HG03457 (cell line): ENCODE data around the gene KRAS.

Experiments used
- ATAC-seq: cut with Tn5 transposase; IDR thresholded peaks from one replicate; pipeline ENCODE4 v1.9.1; 2021; ENCODE audit warnings: moderate number of reproducible peaks; ENCODE audit not compliant: unreplicated experiment

Gene KRAS

DNA sequence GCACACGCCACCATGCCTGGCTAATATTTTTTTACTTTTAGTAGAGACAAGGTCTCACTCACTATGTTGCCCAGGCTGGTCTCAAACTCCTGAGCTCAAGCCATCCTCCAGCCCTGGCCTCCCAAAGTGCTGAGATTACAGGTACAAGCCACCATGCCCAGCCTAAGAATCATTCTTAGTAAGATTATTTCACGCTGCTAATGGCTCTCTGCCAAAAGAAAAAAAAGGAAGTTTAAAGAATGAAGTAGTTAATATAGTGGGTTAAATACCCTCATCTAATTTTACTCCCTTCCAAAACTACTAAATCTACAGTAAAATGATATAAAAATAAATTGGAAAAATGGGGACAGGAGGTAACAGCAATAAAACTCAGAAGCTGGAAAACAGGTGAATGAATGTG is 53.1 kb downstream of the KRAS start:
- ATAC-seq = no peak

DNA sequence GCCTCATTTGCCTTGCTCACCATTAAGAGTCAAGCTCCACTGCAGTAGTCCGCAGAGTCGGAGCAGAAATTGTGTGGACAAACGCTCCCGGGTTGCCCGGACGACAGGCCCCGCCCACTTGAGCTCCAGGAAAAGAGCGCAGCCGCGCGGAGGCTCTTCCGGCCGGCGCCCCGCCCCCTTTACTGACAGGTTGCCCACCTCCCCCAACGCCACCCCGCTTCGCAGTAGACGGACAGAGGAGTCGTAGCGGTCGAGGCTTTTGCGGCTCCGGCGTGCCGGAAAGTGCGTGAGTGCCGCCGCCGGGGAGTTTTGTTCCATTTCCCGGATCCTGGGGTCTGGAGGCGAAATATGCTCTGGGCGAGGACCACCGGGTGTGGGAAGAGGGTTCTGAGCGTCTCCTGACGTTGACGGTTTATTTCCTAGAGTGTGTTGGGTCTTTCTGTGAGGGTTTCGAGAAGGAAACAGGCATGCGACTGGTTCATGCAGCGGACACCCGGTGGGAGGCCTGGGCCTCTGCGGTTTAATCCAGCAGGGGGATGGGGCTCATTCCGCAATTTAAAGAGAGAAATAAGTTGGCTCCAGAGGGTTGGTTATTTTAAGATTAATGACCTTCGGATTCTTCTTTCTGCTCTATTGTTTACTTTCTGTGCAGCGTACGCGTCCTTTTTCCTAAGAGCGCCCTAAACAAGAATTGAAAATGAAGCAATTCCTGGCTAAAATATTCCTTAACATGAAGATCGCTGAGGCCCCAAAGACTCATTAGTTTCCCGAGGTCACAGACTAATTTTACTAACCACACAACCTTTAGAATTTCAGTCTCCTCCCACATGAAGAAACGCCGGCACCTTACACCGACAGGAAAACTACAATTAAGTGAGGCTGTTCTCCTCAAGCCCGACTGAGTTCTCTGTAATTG is 55.4 kb downstream of the KRAS start, which contains the start of the genes DNAI7 and ETFRF1:
TSS of gene DNAI7 (minus strand) at position 105 of the 916 bp plus-strand sequence. CDS start at position 23, 82 bp downstream.
TSS of gene ETFRF1 (plus strand) at position 182 of the 916 bp plus-strand sequence. CDS start 8,720 bp downstream, outside the sequence.
- peak; percentile 78 for ATAC-seq

DNA sequence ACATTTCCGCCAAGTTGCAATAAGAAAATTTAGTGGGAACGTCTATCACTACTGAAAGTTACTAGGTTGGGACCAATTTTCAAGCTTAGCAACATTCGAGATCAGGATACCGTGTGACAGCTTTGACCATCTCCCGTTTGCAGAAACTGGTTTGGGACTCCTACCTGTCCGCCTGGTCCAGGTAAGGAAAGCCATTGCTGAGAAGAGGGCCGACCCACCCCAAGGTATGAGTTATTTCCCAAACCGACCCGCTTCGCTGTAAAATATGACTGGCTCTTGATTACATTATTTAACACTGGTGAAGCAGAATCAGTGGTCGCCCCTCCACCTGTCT is 56.0 kb downstream of the KRAS start:
- no peak for ATAC-seq

DNA sequence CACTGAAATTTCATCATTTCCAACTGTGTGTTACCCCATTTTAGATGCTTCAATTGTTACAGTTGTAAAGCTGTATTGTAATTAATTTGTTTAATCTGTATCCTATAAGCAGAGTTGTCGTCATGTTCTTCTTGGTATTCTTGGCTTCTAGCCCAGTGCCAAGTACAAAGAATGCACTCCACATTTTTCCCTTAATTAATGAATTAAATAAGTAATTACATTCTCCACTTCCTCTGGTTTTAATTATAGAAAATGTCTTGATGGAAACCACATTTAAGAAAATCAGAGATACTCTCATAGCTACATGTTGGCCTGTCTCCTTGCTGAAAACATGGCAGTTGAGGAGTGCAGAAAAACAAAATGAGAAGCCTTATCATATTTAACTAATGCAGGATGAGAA is 56.5 kb downstream of the KRAS start:
- ATAC-seq = no peak

DNA sequence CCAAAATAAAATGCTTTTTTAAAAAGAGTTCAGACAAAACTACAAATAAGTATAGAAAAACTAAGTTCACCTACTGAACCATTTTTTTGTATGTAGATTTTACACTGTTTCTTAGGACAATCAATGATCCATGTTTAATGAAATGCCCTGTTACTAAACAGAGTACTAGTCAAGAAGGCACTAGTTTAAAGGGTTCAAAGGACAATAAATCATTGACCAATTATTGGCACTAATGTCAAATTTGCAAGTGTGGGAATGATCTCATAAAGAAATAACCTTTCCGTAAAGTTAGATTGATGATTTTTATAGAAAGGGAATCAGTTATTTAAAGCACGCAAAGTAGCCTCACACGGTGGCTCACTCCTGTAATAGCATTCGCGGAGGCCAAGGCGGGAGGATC is 59.9 kb downstream of the KRAS start:
- no peak for ATAC-seq

DNA sequence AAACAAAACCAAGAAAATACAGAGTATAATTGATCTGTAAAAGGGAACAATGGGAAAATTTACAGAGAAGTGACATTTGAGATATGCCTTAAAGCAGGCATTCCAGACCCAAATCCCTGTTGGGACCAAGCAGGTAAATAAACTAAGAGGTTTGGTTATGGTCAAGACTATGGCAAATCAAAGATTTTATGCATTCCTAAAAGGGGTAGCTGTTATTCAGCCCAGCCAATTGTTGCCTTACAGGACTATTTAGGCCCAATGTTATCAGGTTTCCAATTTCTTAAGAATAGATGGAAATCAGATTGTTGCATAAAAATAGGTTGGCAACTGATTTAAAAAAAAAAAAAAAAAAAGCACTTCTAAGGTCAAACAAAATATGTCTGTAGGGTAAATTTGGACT is 61.1 kb downstream of the KRAS start:
- ATAC-seq = no peak

DNA sequence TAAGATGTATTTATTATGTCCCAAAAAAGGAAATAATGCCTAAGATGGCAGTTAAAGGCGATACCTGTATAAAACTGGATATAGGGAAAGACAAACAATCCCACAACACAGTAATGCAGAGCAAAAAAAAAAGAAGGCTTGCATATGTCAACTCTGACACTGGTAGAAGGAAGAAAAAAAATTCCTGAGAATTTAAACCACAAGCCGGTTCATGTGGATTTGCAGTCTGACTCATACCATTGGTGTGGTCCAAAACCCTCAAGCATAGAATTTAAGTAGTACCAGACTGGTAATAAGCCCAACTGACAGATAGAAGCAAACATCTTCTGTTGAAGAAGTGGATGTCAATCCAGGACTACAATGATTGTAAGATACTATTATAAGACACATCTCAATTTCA is 62.9 kb downstream of the KRAS start:
- no peak for ATAC-seq

DNA sequence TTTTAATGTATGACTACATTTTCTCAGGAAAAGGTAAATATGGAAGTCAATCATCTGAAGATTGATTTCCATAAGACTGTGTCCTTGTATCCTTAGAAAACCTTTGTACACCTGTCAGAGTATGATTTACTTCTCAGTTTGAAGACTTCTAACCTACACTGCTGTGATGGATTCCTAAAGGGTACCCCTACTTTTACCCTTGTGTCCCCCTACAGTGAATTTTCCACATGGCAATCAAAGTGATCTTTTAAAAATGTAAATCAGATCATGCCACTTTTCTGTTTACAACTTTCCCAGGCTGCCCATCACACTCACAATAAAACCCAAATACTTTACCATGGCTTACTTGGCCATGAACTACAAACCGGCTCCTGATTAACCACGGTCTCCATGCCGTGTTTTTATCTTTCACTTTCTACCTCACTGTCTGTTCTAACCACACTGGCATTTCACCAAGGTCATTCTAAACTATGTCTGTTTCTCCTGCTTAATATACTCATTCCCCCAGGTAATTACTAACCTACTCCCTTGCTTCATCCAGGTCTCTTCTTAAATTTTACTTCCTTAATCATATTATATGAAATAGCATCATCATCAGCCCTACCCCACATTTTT is 63.8 kb downstream of the KRAS start:
- peak; percentile 67 for ATAC-seq

DNA sequence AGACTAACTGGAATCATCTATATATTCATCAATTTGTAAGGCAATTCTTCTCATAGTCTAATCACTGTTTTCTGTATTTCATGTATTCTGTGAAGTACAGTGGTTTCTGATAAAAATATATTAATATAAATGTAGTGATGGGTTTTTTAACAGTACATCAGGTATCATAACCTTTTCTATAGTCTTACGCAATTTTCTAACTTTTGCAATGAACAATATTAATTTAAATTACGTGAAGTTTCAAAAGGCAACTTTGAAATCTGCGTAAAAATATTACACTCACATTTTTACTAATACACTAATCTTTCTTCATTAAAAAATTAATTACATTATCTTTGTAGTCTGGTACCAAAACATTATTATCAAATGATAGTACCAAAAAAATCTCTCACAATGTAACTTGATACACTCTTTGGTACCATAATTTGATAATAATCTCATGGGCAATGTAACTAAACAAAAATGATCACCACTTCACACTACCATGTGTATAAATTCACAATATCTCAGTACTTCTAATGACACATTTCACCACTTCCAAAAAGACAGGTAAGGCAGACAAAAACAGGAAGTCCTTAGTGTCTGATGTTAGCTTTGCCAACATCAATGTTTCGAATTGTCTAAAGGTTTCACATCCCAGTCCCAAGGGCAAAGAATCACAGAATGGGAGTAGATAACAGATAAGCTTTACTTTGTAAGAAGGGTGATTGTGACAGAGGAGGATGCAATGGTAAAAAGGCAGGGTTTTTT is 64.5 kb downstream of the KRAS start:
- no peak for ATAC-seq

DNA sequence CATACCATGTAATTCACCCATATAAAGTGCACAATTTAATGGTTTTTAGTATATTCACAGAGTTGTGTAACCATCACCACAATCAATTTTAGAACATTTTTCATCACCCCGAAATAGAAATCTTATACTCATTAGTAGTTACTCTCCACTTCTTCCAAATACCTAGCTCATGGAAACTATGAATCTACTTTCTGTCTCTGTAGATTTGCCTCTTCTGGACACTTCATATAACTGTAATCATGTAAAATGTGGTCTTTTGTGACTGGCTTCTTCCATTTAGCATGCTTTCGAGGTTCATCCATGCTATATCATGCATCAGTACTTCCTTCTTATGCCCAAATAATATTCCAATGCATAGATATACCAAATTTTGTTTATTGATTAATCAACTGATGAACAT is 66.6 kb downstream of the KRAS start:
- no peak for ATAC-seq

DNA sequence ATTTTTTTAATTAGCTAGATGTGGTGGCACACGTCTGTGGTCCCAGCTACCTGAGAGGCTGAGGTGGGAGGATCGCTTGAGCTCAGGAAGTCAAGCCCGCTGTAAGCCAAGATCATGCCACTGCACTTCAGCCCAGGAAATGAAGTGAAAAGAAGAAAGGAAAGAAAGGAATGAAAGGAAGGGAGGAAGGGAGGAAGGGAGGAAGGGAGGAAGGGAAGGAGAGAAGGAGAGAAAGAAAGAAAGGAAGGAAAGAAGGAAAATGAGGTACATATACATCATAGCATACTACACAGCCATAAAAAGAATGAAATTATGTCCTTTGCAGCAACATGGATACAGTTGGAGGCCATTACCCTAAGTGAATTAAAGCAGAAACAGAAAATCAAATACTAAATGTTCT is 68.0 kb downstream of the KRAS start:
- ATAC-seq = no peak

DNA sequence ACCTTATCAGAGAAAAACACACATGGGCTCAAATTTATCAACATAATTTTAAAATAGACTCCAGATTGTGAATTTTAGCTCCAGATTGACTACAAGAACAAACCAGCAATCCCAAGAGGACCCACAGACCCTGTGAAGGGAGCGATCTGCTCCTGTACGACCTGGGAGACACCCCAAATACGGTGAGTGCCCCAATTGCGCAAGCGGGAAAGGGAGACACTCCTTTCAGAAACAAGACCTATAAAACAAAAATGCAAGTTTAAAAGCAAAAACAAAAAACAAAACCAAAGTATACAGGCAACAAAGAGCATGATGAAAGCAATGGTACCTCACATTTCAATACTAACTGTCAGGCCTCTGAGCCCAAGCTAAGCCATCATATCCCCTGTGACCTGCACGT is 87.9 kb downstream of the KRAS start:
- no peak for ATAC-seq

DNA sequence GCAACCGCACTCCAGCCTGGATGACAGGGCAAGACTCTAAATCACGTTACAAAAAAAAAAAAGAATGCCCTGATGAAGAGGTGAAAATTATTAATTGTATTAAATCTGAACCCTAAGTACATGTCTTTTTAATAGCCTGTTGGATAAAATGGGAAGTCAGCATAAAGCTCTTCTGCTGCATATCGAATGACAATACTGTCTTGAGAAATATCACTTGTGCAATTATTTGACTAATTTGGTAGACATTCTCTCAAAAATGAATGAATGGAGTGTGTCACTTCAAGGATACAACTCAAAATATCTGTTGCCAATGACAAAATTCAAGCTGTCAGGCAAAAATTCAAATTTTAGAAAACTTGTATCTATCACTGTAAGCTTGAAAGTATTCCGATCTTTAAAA is 94.7 kb downstream of the KRAS start:
- ATAC-seq = no peak

DNA sequence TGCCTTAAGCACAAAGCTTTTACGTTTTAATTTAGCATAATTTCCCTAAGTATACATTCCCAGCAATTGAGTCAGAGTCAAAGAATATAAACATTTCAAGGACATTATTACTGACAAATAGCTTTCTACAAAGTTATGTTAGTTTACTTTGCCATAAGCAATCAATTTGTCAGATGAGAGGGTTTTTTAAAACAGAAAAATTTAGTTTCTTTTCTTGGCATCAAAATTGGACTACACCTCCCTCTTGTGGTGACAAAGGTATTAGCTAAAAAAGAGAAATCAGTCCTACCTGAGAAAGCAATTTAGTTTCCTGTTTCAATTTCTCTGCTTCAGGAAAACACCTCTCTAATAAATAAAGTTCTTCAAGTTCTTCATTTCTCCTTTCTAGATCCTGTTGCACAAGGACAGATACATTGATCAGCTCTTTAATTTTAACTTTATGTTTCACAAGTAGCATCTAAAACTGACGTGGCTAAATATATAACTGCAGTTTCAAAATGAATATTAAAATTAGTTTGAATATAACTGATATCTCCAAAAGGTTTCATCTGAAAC is 95.6 kb downstream of the KRAS start:
- ATAC-seq = no peak
